ENCODE results near the gene C14orf119.

GRCh38 chr14:23067847-23068788 is 27.2 kb upstream of the C14orf119 start:
- TF ChIP-seq CTCF (IDR thresholded peaks at IDR 0.05; ENCODE audit: insufficient read depth, low read length, poor library complexity, severe bottlenecking) (no peak), EZH2phosphoT487 (conservative IDR thresholded peaks at IDR 0.05; ENCODE audit: low read length) (no peak)

All from SU-DHL-6 (cell line).